PC-9 (cell line): ENCODE results near the gene SYNDIG1. TPM values are rescaled to one million over a fixed set of nuclear protein-coding genes. Genes with fewer than 3 reads are reported as not detected.

Experiments used
- BruUV-seq: library from RNA; stranded (reverse); fragments of 400-500 nt; replicated peaks from 2 replicates; lab custom pipeline; 2021; lab: Mats Ljungman, UMichigan
- CTCF ChIA-PET: fragments of 300-600 bp; sonication (Branson Sonifier 250); formaldehyde crosslinking; loops from one replicate; lab custom pipeline; 2022; ENCODE audit warnings: antibody characterized with exemption; lab: Charles Lee
- POLR2A ChIA-PET: fragments of 300-600 bp; sonication (Branson Sonifier 250); formaldehyde crosslinking; loops from one replicate; lab custom pipeline; 2022; ENCODE audit warnings: antibody characterized with exemption; ENCODE audit not compliant: unreplicated experiment; lab: Charles Lee
- DNase-seq, 2 experiments: peaks; one replicate each; pipeline versions ENCODE4 v3.0.0 to v3.0.0-alpha.2; 2015 to 2022; ENCODE audit warnings: mixed read lengths in 1 of 2
- H2AFZ ChIP-seq: fragments of 200-600 bp; sonication (generic); 2 replicates; pipeline ENCODE4 v1.8.1; 2017; ENCODE audit warnings: antibody characterized with exemption
- H3F3A ChIP-seq: fragments of 200-600 bp; sonication (generic); 2 replicates; pipeline ENCODE4 v1.8.1; 2017; ENCODE audit warnings: antibody characterized with exemption, mild to moderate bottlenecking, low read depth; ENCODE audit not compliant: insufficient read depth
- H3K27ac ChIP-seq: fragments of 200-600 bp; sonication (generic); 2 replicates; pipeline ENCODE4 v1.6.1; 2016; ENCODE audit warnings: mixed run types
- H3K27me3 ChIP-seq: fragments of 200-600 bp; sonication (generic); 2 replicates; pipeline ENCODE4 v1.6.1; 2016; ENCODE audit warnings: low read depth, mixed run types; ENCODE audit not compliant: insufficient read depth
- H3K36me3 ChIP-seq: fragments of 200-600 bp; sonication (generic); 2 replicates; pipeline ENCODE4 v1.6.1; 2016; ENCODE audit warnings: low read depth, mixed run types
- H3K4me1 ChIP-seq: fragments of 200-600 bp; sonication (generic); replicated peaks from 2 replicates; pipeline ENCODE4 v1.6.1; 2016; ENCODE audit warnings: mixed run types; ENCODE audit not compliant: insufficient read depth
- H3K4me2 ChIP-seq: fragments of 200-600 bp; sonication (generic); 2 replicates; pipeline ENCODE4 v1.6.1; 2017; ENCODE audit warnings: mixed run types
- H3K4me3 ChIP-seq: fragments of 200-600 bp; sonication (generic); 2 replicates; pipeline ENCODE4 v1.6.1; 2016; ENCODE audit warnings: mixed run types
- H3K79me2 ChIP-seq: fragments of 200-600 bp; sonication (generic); 2 replicates; pipeline ENCODE4 v1.6.1; 2017; ENCODE audit warnings: low read depth, mixed run types
- H3K9me2 ChIP-seq: fragments of 200-600 bp; sonication (generic); 2 replicates; pipeline ENCODE4 v1.8.1; 2017; ENCODE audit warnings: mild to moderate bottlenecking; ENCODE audit not compliant: insufficient read depth
- H3K9me3 ChIP-seq: fragments of 200-600 bp; sonication (generic); 2 replicates; pipeline ENCODE4 v1.8.1; 2016; ENCODE audit warnings: low read depth; ENCODE audit not compliant: insufficient read depth
- H4K20me1 ChIP-seq: fragments of 200-600 bp; sonication (generic); 2 replicates; pipeline ENCODE4 v1.8.1; 2017; ENCODE audit not compliant: insufficient read depth
- CTCF ChIP-seq: fragments of 200-600 bp; sonication (generic); conservative IDR thresholded peaks from 2 replicates; pipeline ENCODE4 v1.6.1; 2017; ENCODE audit warnings: mixed run types, antibody characterized with exemption, mild to moderate bottlenecking, moderate library complexity
- EZH2 ChIP-seq: fragments of 200-600 bp; sonication (generic); IDR thresholded peaks from 2 replicates; pipeline ENCODE4 v1.8.0; 2017; ENCODE audit warnings: antibody characterized with exemption, low read depth
- intact Hi-C: fragments of 100-400 bp; cut with micrococcal nuclease; formaldehyde crosslinking; loops from one replicate; pipeline ENCODE4 v1.10.0; 2022; ENCODE audit not compliant: unreplicated experiment
- total RNA-seq: library from RNA; stranded (reverse); gene quantifications from 2 replicates; pipeline ENCODE4 v1.2.3, GENCODE V29; 2021

Gene SYNDIG1
- total RNA-seq, 1 experiment from 2014 or later: 0.17 TPM

- CTCF ChIA-PET: no interaction called here
- BruUV-seq: no TSS peak
- Histone ChIP-seq H3K4me1 (no peaks in the 10 kb centered on the region), H3K79me2 (no peaks in the 10 kb centered on the region), H3K4me2 (no peak overlapping the region), H3K27ac (no peak overlapping the region), H3F3A (no peaks in the 10 kb centered on the region), H3K9me3 (no peaks in the 10 kb centered on the region), H3K4me3 (no peak overlapping the region), H4K20me1 (no peaks in the 10 kb centered on the region), H3K9me2 (no peaks in the 10 kb centered on the region), H3K36me3 (no peaks in the 10 kb centered on the region), H3K27me3 (no peaks in the 10 kb centered on the region), H2AFZ (no peak overlapping the region)
- POLR2A ChIA-PET: no interaction called here
- no peak for DNase-seq
- TF ChIP-seq EZH2: no peak
- no peak for TF ChIP-seq CTCF
- intact Hi-C loops: no loop called here
Observed at GRCh38 chr20:24468401-24469115, 871 bp upstream of the SYNDIG1 start.

GRCh38 chr20:24469894-24470745 is 691 bp downstream of the SYNDIG1 start:
- no peak overlapping the region for H3K4me2 ChIP-seq
- H3K79me2 ChIP-seq: no peaks in the 10 kb centered on the region
- TF ChIP-seq CTCF (no peak), EZH2 (no peak)
- intact Hi-C loops: loop anchor here (10.0 kb wide), 1 partner anchor 445 kb away; no protein-coding TSS in a partner anchor
- DNase-seq: no peak
- no peaks in the 10 kb centered on the region for H3K27me3 ChIP-seq
- no peaks in the 10 kb centered on the region for H3K9me3 ChIP-seq
- no peaks in the 10 kb centered on the region for H3K4me1 ChIP-seq
- POLR2A ChIA-PET: no interaction called here
- H3K36me3 ChIP-seq: no peaks in the 10 kb centered on the region
- H3K4me3 ChIP-seq: no peak overlapping the region
- H3F3A ChIP-seq: no peaks in the 10 kb centered on the region
- CTCF ChIA-PET: no interaction called here
- H3K9me2 ChIP-seq: no peaks in the 10 kb centered on the region
- no peak overlapping the region for H3K27ac ChIP-seq
- H2AFZ ChIP-seq: no peak overlapping the region
- no peaks in the 10 kb centered on the region for H4K20me1 ChIP-seq
- BruUV-seq: no TSS peak

GRCh38 chr20:24470746-24471582 is 1.5 kb downstream of the SYNDIG1 start:
- intact Hi-C loops: loop anchor here (10.0 kb wide), 1 partner anchor 444 kb away; no protein-coding TSS in a partner anchor

More at GRCh38 chr20:24470746-24471582, 1.5 kb downstream of the SYNDIG1 start:
- Histone ChIP-seq H2AFZ (no peak overlapping the region), H3K4me2 (no peak overlapping the region), H3K27me3 (no peaks in the 10 kb centered on the region), H3K9me2 (no peaks in the 10 kb centered on the region), H3K79me2 (no peaks in the 10 kb centered on the region), H3F3A (no peaks in the 10 kb centered on the region), H3K4me3 (no peak overlapping the region), H3K36me3 (no peaks in the 10 kb centered on the region), H3K9me3 (no peaks in the 10 kb centered on the region), H3K4me1 (no peaks in the 10 kb centered on the region), H3K27ac (no peak overlapping the region), H4K20me1 (no peaks in the 10 kb centered on the region)
- no peak for DNase-seq
- TF ChIP-seq CTCF (no peak), EZH2 (no peak)
- no TSS peak for BruUV-seq
- ChIA-PET POLR2A (no interaction called here), CTCF (no interaction called here)
